ENCODE measurements around the gene CEP104.

The CEP104 gene

GRCh38 chr1:3763351-3764125, 93.5 kb downstream of the CEP104 start:
- Histone ChIP-seq H3K27ac (ENCODE audit: insufficient read depth, low read length, poor library complexity, severe bottlenecking) (no peak overlapping the region), H3K27me3 (replicated peaks; ENCODE audit: control insufficient read depth, insufficient read depth, low read length, poor library complexity, severe bottlenecking) (peaks cover 4% of the 10 kb centered on the region), H3K4me1 (ENCODE audit: control insufficient read depth, insufficient read depth, low read length, poor library complexity, severe bottlenecking) (no peaks in the 10 kb centered on the region), H3K9me3 (ENCODE audit: control insufficient read depth, low read length) (no peaks in the 10 kb centered on the region), H3K4me3 (ENCODE audit: insufficient read depth, low read depth, low read length, poor library complexity, severe bottlenecking) (no peak overlapping the region), H3K36me3 (ENCODE audit: control insufficient read depth, insufficient read depth, low read length) (no peaks in the 10 kb centered on the region)
- DNase-seq = no peak

- H3K36me3 ChIP-seq (ENCODE audit: control insufficient read depth, insufficient read depth, low read length) = no peaks in the 10 kb centered on the region
- no peak overlapping the region for H3K4me3 ChIP-seq (ENCODE audit: insufficient read depth, low read depth, low read length, poor library complexity, severe bottlenecking)
- no peak overlapping the region for H3K27ac ChIP-seq (ENCODE audit: insufficient read depth, low read length, poor library complexity, severe bottlenecking)
- peaks cover 4% of the 10 kb centered on the region for H3K27me3 ChIP-seq (replicated peaks; ENCODE audit: control insufficient read depth, insufficient read depth, low read length, poor library complexity, severe bottlenecking)
- no peak for DNase-seq
- H3K4me1 ChIP-seq (ENCODE audit: control insufficient read depth, insufficient read depth, low read length, poor library complexity, severe bottlenecking) = no peaks in the 10 kb centered on the region
- H3K9me3 ChIP-seq (ENCODE audit: control insufficient read depth, low read length) = no peaks in the 10 kb centered on the region
These were observed 94.2 kb downstream of the CEP104 start for GRCh38 chr1:3762873-3763228.

- no peak overlapping the region for H3K4me3 ChIP-seq (ENCODE audit: insufficient read depth, low read depth, low read length, poor library complexity, severe bottlenecking)
- H3K9me3 ChIP-seq (ENCODE audit: control insufficient read depth, low read length) = no peaks in the 10 kb centered on the region
- no peak for DNase-seq
- H3K4me1 ChIP-seq (ENCODE audit: control insufficient read depth, insufficient read depth, low read length, poor library complexity, severe bottlenecking) = no peaks in the 10 kb centered on the region
- no peaks in the 10 kb centered on the region for H3K36me3 ChIP-seq (ENCODE audit: control insufficient read depth, insufficient read depth, low read length)
- peaks cover 4% of the 10 kb centered on the region for H3K27me3 ChIP-seq (replicated peaks; ENCODE audit: control insufficient read depth, insufficient read depth, low read length, poor library complexity, severe bottlenecking)
- H3K27ac ChIP-seq (ENCODE audit: insufficient read depth, low read length, poor library complexity, severe bottlenecking) = no peak overlapping the region
These were observed 94.7 kb downstream of the CEP104 start for GRCh38 chr1:3762151-3762872.
